Measurements from ENCODE around the gene UTS2. TPM values are rescaled to one million over a fixed set of nuclear protein-coding genes. Genes with fewer than 3 reads are reported as not detected.

Gene UTS2
- total and polyA plus RNA-seq, 9 of the 15 experiments (the other 6 are each of a cell fraction or from before 2014, with no cell fraction given), result 0.22 to 0.29 TPM; not detected in 7

DNA sequence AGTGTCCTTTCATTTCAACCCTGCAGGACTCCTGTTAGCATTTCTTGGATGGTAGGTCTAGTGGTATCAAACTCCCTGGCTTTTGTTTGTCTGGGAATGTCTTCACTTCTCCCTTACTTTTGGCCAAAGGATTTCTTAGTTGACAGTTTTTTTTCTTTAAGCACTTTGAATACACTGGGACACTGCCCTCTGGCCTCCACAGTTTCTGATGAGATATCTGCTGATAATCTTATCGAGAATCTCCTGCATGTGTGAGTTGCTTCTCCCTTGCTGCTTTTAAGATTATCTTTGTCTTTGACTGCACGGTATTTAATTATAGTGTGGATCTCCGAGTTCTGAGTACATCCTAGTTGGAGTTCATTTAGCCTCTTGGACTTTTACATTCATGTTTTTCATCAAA, 13.3 kb downstream of the UTS2 start (continued):
- TF ChIP-seq ARID4B (CRISPR knock-in tag; IDR thresholded peaks at IDR 0.05), result no peak
- no peak for TF ChIP-seq ZNF764 (CRISPR knock-in tag; IDR thresholded peaks at IDR 0.05; ENCODE audit: low read depth)
- TF ChIP-seq RBM25 (IDR thresholded peaks at IDR 0.05; ENCODE audit: low read depth, low read length, severe bottlenecking), result no peak
- TF ChIP-seq, protein P1, sequence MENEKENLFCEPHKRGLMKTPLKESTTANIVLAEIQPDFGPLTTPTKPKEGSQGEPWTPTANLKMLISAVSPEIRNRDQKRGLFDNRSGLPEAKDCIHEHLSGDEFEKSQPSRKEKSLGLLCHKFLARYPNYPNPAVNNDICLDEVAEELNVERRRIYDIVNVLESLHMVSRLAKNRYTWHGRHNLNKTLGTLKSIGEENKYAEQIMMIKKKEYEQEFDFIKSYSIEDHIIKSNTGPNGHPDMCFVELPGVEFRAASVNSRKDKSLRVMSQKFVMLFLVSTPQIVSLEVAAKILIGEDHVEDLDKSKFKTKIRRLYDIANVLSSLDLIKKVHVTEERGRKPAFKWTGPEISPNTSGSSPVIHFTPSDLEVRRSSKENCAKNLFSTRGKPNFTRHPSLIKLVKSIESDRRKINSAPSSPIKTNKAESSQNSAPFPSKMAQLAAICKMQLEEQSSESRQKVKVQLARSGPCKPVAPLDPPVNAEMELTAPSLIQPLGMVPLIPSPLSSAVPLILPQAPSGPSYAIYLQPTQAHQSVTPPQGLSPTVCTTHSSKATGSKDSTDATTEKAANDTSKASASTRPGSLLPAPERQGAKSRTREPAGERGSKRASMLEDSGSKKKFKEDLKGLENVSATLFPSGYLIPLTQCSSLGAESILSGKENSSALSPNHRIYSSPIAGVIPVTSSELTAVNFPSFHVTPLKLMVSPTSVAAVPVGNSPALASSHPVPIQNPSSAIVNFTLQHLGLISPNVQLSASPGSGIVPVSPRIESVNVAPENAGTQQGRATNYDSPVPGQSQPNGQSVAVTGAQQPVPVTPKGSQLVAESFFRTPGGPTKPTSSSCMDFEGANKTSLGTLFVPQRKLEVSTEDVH (IDR thresholded peaks at IDR 0.05; ENCODE audit: low read depth, partially characterized antibody), result no peak
- TF ChIP-seq GTF2F1 (IDR thresholded peaks at IDR 0.05; ENCODE audit: low read depth, low read length), result no peak
- TF ChIP-seq, protein P2, sequence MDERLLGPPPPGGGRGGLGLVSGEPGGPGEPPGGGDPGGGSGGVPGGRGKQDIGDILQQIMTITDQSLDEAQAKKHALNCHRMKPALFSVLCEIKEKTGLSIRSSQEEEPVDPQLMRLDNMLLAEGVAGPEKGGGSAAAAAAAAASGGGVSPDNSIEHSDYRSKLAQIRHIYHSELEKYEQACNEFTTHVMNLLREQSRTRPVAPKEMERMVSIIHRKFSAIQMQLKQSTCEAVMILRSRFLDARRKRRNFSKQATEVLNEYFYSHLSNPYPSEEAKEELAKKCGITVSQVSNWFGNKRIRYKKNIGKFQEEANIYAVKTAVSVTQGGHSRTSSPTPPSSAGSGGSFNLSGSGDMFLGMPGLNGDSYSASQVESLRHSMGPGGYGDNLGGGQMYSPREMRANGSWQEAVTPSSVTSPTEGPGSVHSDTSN (CRISPR knock-in tag; IDR thresholded peaks at IDR 0.05; ENCODE audit: low read depth), result no peak
- TF ChIP-seq, protein P2 (tag; conservative IDR thresholded peaks at IDR 0.05; ENCODE audit: low read depth), result no peak
- no peak for TF ChIP-seq MCM7 (IDR thresholded peaks at IDR 0.05)
- TF ChIP-seq L3MBTL2 (IDR thresholded peaks at IDR 0.05), result no peak
- TF ChIP-seq SMAD3 (CRISPR knock-in tag; conservative IDR thresholded peaks at IDR 0.05), result no peak

Measured in K562 (cell line).